Brain microvascular endothelial cell (primary cell): ENCODE data around the gene RELB.

Experiments
- DNase-seq: peaks from one replicate; pipeline ENCODE4 v3.0.0-alpha.2; 2020
- H3K27ac ChIP-seq: fragments of 250-450 bp; sonication (Bioruptor Pico); 2 replicates; pipeline ENCODE4 v1.5.1; 2020; ENCODE audit warnings: mild to moderate bottlenecking, moderate library complexity
- H3K27me3 ChIP-seq: fragments of 250-450 bp; sonication (Bioruptor Pico); replicated peaks from 2 replicates; pipeline ENCODE4 v1.5.1; 2020; ENCODE audit warnings: mild to moderate bottlenecking
- H3K36me3 ChIP-seq: fragments of 250-450 bp; sonication (Bioruptor Pico); replicated peaks from 2 replicates; pipeline ENCODE4 v1.5.1; 2020; ENCODE audit warnings: mild to moderate bottlenecking
- H3K4me3 ChIP-seq: 2 replicates; pipeline ENCODE4 v1.5.1; 2011; ENCODE audit warnings: low read depth, mild to moderate bottlenecking, control low read depth, low read length, moderate library complexity
- CTCF ChIP-seq: IDR thresholded peaks from 2 replicates; pipeline ENCODE4 v1.5.1; 2011; ENCODE audit warnings: low read depth, mild to moderate bottlenecking, moderate library complexity, low read length, control low read depth, inconsistent platforms; ENCODE audit errors: missing control alignments
- in situ Hi-C: cut with HindIII; loops from 2 replicates; pipeline ENCODE4 v1.10.0; 2017; ENCODE audit warnings: low sequenced_read_pairs, low pct_ligation_motif_present

The RELB gene

GRCh38 chr19:45070861-45071544 is 69.7 kb downstream of the RELB start:
- H3K27ac ChIP-seq: no peak overlapping the region
- DNase-seq: no peak
- in situ Hi-C loops: no loop called here

GRCh38 chr19:45071545-45071938 is 70.3 kb downstream of the RELB start:
- H3K27ac ChIP-seq: no peak overlapping the region
- H3K27me3 ChIP-seq: no peaks in the 10 kb centered on the region
- H3K36me3 ChIP-seq: peaks cover 40% of the 10 kb centered on the region
- no peak for TF ChIP-seq CTCF
- DNase-seq: no peak
- no peak overlapping the region for H3K4me3 ChIP-seq
- in situ Hi-C loops: no loop called here

More at GRCh38 chr19:45070861-45071544, 69.7 kb downstream of the RELB start:
- no peak for TF ChIP-seq CTCF
- no peak overlapping the region for H3K4me3 ChIP-seq
- H3K36me3 ChIP-seq: peaks cover 43% of the 10 kb centered on the region
- no peaks in the 10 kb centered on the region for H3K27me3 ChIP-seq

GRCh38 chr19:45071969-45072790 is 70.9 kb downstream of the RELB start:
- no peak overlapping the region for H3K4me3 ChIP-seq
- no peak for TF ChIP-seq CTCF
- peaks cover 34% of the 10 kb centered on the region for H3K36me3 ChIP-seq
- DNase-seq: no peak
- H3K27ac ChIP-seq: no peak overlapping the region
- in situ Hi-C loops: no loop called here
- H3K27me3 ChIP-seq: no peaks in the 10 kb centered on the region

- no peak overlapping the region for H3K27ac ChIP-seq
- no peak for DNase-seq
- no peaks in the 10 kb centered on the region for H3K27me3 ChIP-seq
- in situ Hi-C loops: no loop called here
- H3K4me3 ChIP-seq: no peak overlapping the region
- H3K36me3 ChIP-seq: peaks cover 15% of the 10 kb centered on the region
- TF ChIP-seq CTCF: no peak
These were observed 73.6 kb downstream of the RELB start for GRCh38 chr19:45074744-45075300.

- Histone ChIP-seq H3K27ac (no peak overlapping the region), H3K4me3 (peak overlapping the region; percentile 51), H3K27me3 (no peaks in the 10 kb centered on the region), H3K36me3 (peaks cover 9% of the 10 kb centered on the region)
- in situ Hi-C loops: no loop called here
- DNase-seq: no peak
- no peak for TF ChIP-seq CTCF
These were observed 74.2 kb downstream of the RELB start for GRCh38 chr19:45075301-45076028.
